Measurements from ENCODE around the gene BCKDHB. TPM values are rescaled to one million over a fixed set of nuclear protein-coding genes. Genes with fewer than 3 reads are reported as not detected.

Gene BCKDHB
- polyA plus RNA-seq, 1 of the 3 experiments (the other 2 are of a cell fraction) = 19.9 TPM

GRCh38 chr6:80331974-80332373, 225.5 kb downstream of the BCKDHB start:
- Histone ChIP-seq H3K9me3 (no peaks in the 10 kb centered on the region), H3K4me3 (ENCODE audit: low read depth in 2 of 2, low read length in 1 of 2) (no peak overlapping the region), H3K79me2 (ENCODE audit: insufficient read depth) (no peaks in the 10 kb centered on the region), H3K27me3 (ENCODE audit: insufficient read depth) (no peaks in the 10 kb centered on the region), H3K4me2 (no peak overlapping the region), H3K9ac (no peak overlapping the region), H3F3A (replicated peaks; ENCODE audit: insufficient read depth) (no peaks in the 10 kb centered on the region), H3K4me1 (ENCODE audit: control insufficient read depth in 1 of 2, insufficient read depth in 2 of 2, low read depth in 1 of 2, low read length in 1 of 2) (peaks cover 8 to 14% of the 10 kb centered on the region in 2 experiments; a peak in 3 of 4 replicates), H3K36me3 (replicated peaks in 1 of 2; ENCODE audit: control insufficient read depth in 1 of 2, insufficient read depth in 2 of 2, low read length in 1 of 2) (no peaks in the 10 kb centered on the region), H2AFZ (ENCODE audit: low read depth) (no peak overlapping the region), H3K27ac (ENCODE audit: low read depth in 2 of 2, low read length in 1 of 2) (no peak overlapping the region), H4K20me1 (ENCODE audit: insufficient read depth) (no peaks in the 10 kb centered on the region), H3K9me2 (no peaks in the 10 kb centered on the region)
- DNase-seq = no peak
- ChIA-PET CTCF (no interaction called here), POLR2A (no interaction called here)
- 65% methylated on average over 3 of the region's 3 CpGs for WGBS (ENCODE audit: low lambda C conversion rate)
- no peak for TF ChIP-seq ZBTB33 (IDR thresholded peaks at IDR 0.05; ENCODE audit: borderline replicate concordance, low read depth)
- TF ChIP-seq EP300 (IDR thresholded peaks at IDR 0.05; ENCODE audit: borderline replicate concordance in 1 of 2, low read depth in 1 of 2, low read length in 1 of 2) = no peak
- no peak for TF ChIP-seq RAD21 (IDR thresholded peaks at IDR 0.05; ENCODE audit: low read length)
- TF ChIP-seq GABPA (IDR thresholded peaks at IDR 0.05; ENCODE audit: low read depth) = no peak
- TF ChIP-seq RFX5 (IDR thresholded peaks at IDR 0.05; ENCODE audit: low read length) = no peak
- TF ChIP-seq YY1 (IDR thresholded peaks at IDR 0.05; ENCODE audit: low read depth) = no peak
- no peak for TF ChIP-seq TAF1 (IDR thresholded peaks at IDR 0.05; ENCODE audit: borderline replicate concordance, low read depth, low read length)
- TF ChIP-seq PBX3 (IDR thresholded peaks at IDR 0.05) = no peak
- no peak for TF ChIP-seq POLR2AphosphoS5 (IDR thresholded peaks at IDR 0.05; ENCODE audit: low read depth, low read length)
- TF ChIP-seq JUND (IDR thresholded peaks at IDR 0.05) = no peak
- TF ChIP-seq FOSL2 (IDR thresholded peaks at IDR 0.05; ENCODE audit: borderline replicate concordance, low read depth) = no peak
- no peak for TF ChIP-seq RCOR1 (IDR thresholded peaks at IDR 0.05; ENCODE audit: low read length)

- H3K9ac ChIP-seq = no peak overlapping the region
- no peaks in the 10 kb centered on the region for H3K79me2 ChIP-seq (ENCODE audit: insufficient read depth)
- no peak overlapping the region for H2AFZ ChIP-seq (ENCODE audit: low read depth)
- no peak overlapping the region for H3K27ac ChIP-seq (ENCODE audit: low read depth in 2 of 2, low read length in 1 of 2)
- H4K20me1 ChIP-seq (ENCODE audit: insufficient read depth) = no peaks in the 10 kb centered on the region
- H3F3A ChIP-seq (replicated peaks; ENCODE audit: insufficient read depth) = no peaks in the 10 kb centered on the region
- 42% methylated on average over 3 of the region's 3 CpGs for WGBS (ENCODE audit: low lambda C conversion rate)
- ChIA-PET POLR2A (no interaction called here), CTCF (no interaction called here)
- H3K4me2 ChIP-seq = no peak overlapping the region
- no peaks in the 10 kb centered on the region for H3K27me3 ChIP-seq (ENCODE audit: insufficient read depth)
- no peaks in the 10 kb centered on the region for H3K9me3 ChIP-seq
- no peak for DNase-seq
- H3K4me1 ChIP-seq (ENCODE audit: control insufficient read depth in 1 of 2, insufficient read depth in 2 of 2, low read depth in 1 of 2, low read length in 1 of 2) = peaks cover 8 to 14% of the 10 kb centered on the region in 2 experiments; a peak in 3 of 4 replicates
- TF ChIP-seq NRF1 (IDR thresholded peaks at IDR 0.05; ENCODE audit: low read depth, low read length) = no peak
- no peak for TF ChIP-seq EZH2phosphoT487 (IDR thresholded peaks at IDR 0.05; ENCODE audit: borderline replicate concordance, low read depth)
- no peak for TF ChIP-seq MAX (IDR thresholded peaks at IDR 0.05; ENCODE audit: low read depth)
- no peak for TF ChIP-seq CTCF (IDR thresholded peaks at IDR 0.05)
- no peak for TF ChIP-seq GABPA (IDR thresholded peaks at IDR 0.05; ENCODE audit: low read depth)
- TF ChIP-seq NFIC (IDR thresholded peaks at IDR 0.05; ENCODE audit: borderline replicate concordance) = no peak
- no peak for TF ChIP-seq ELF1 (IDR thresholded peaks at IDR 0.05)
- no peak for TF ChIP-seq SIN3A (IDR thresholded peaks at IDR 0.05; ENCODE audit: borderline replicate concordance, low read depth, low read length)
- TF ChIP-seq FOSL2 (IDR thresholded peaks at IDR 0.05; ENCODE audit: borderline replicate concordance, low read depth) = no peak
- no peak for TF ChIP-seq ZBTB33 (IDR thresholded peaks at IDR 0.05; ENCODE audit: borderline replicate concordance, low read depth)
- TF ChIP-seq TAF1 (IDR thresholded peaks at IDR 0.05; ENCODE audit: borderline replicate concordance, low read depth, low read length) = no peak
- no peak for TF ChIP-seq TCF12 (IDR thresholded peaks at IDR 0.05)
- no peak for TF ChIP-seq SMC3 (IDR thresholded peaks at IDR 0.05; ENCODE audit: low read depth, low read length)
- no peak for TF ChIP-seq CHD2 (IDR thresholded peaks at IDR 0.05; ENCODE audit: low read length, partially characterized antibody)
- H3K36me3 ChIP-seq (replicated peaks in 1 of 2; ENCODE audit: control insufficient read depth in 1 of 2, insufficient read depth in 2 of 2, low read length in 1 of 2) = no peaks in the 10 kb centered on the region
- no peak overlapping the region for H3K4me3 ChIP-seq (ENCODE audit: low read depth in 2 of 2, low read length in 1 of 2)
- H3K9me2 ChIP-seq = no peaks in the 10 kb centered on the region
Observed at GRCh38 chr6:80333342-80333741, 226.9 kb downstream of the BCKDHB start.

Data from SK-N-SH (cell line).